K562 (cell line): ENCODE measurements around the gene DIP2B. TPM values are rescaled to one million over a fixed set of nuclear protein-coding genes. Genes with fewer than 3 reads are reported as not detected.
A peak's percentile ranks its signal among the peaks of the same experiment; 100 is the strongest.

ENCODE experiments used
- ATAC-seq: fragments of 200-7000 bp; cut with Tn5 transposase; 3 replicates; pipeline ENCODE4 v1.9.1; 2020; ENCODE audit warnings: moderate library complexity
- BruUV-seq: library from RNA; stranded (reverse); fragments of 400-500 nt; replicated peaks from 2 replicates; lab custom pipeline; 2021; lab: Mats Ljungman, UMichigan
- CTCF ChIA-PET: fragments of 300-600 bp; formaldehyde crosslinking; extraction: SDS; loops from one replicate; lab custom pipeline; 2021; ENCODE audit warnings: low intra/inter-chr PET ratio; lab: Yijun Ruan, JAX
- POLR2A ChIA-PET: fragments of 300-600, 350-650 bp; sonication (Branson Sonifier 250); formaldehyde crosslinking; extraction: SDS; loops from one replicate; lab custom pipeline; 2021; ENCODE audit warnings: antibody characterized with exemption, inconsistent platforms; lab: Yijun Ruan, JAX
- DNase-seq, 4 experiments: peaks; one replicate each; pipeline versions ENCODE4 v3.0.0 to v3.0.0-alpha.2; 2011 to 2018; ENCODE audit warnings: low spot score in 3 of 4, mixed read lengths in 3 of 4; ENCODE audit errors: extremely low read depth in 1 of 4
- FAIRE-seq: peaks from 2 replicates; lab custom pipeline; 2011; peaks lifted over from hg19 to GRCh38; lab: Jason Lieb, UNC
- H2AFZ ChIP-seq: 2 replicates; pipeline ENCODE4 v1.6.0; 2011; ENCODE audit warnings: low read depth, low read length, control low read depth, inconsistent platforms
- H3K27ac ChIP-seq: fragments of 200-600 bp; 3 replicates; pipeline ENCODE4 v1.8.0; 2011; ENCODE audit warnings: low read depth, mild to moderate bottlenecking, control low read depth, inconsistent platforms, low read length, moderate library complexity, mixed read lengths; ENCODE audit errors: extremely low read depth
- H3K27me3 ChIP-seq, 2 experiments: fragments of 300-600 bp in 1 of 2; 2 replicates in 1 of 2; 3 replicates in 1 of 2; pipeline versions ENCODE4 v1.6.0 to v1.8.0; 2011; ENCODE audit warnings: inconsistent platforms in 2 of 2, low read length in 2 of 2, mild to moderate bottlenecking in 1 of 2, mixed read lengths in 1 of 2, moderate library complexity in 1 of 2; ENCODE audit not compliant: control insufficient read depth in 2 of 2, insufficient read depth in 2 of 2
- H3K36me3 ChIP-seq: fragments of 300-600 bp; 3 replicates; pipeline ENCODE4 v1.8.0; 2011; ENCODE audit warnings: mild to moderate bottlenecking, low read length, inconsistent platforms; ENCODE audit not compliant: control insufficient read depth, insufficient read depth
- H3K4me1 ChIP-seq, 2 experiments: fragments of 200-600 bp in 1 of 2; replicated peaks in 1 of 2; 2 replicates in 1 of 2; 3 replicates in 1 of 2; pipeline versions ENCODE4 v1.5.1 to v1.8.0; 2011; ENCODE audit warnings: inconsistent platforms in 2 of 2, low read length in 2 of 2, mild to moderate bottlenecking in 1 of 2, mixed read lengths in 1 of 2, moderate library complexity in 1 of 2; ENCODE audit not compliant: control insufficient read depth in 2 of 2, insufficient read depth in 2 of 2
- H3K4me2 ChIP-seq: 2 replicates; pipeline ENCODE4 v1.6.1; 2011; ENCODE audit warnings: low read length, control low read depth, inconsistent platforms, mixed read lengths; ENCODE audit not compliant: insufficient read depth
- H3K4me3 ChIP-seq: fragments of 200-600 bp; sonication (generic), shearing (Covaris generic); 2 replicates; pipeline ENCODE4 v1.5.1; 2016; ENCODE audit warnings: control low read depth, inconsistent platforms
- H3K79me2 ChIP-seq: fragments of 200-600 bp; 3 replicates; pipeline ENCODE4 v1.8.0; 2011; ENCODE audit warnings: low read length, inconsistent platforms; ENCODE audit not compliant: control insufficient read depth, insufficient read depth
- H3K9ac ChIP-seq, 2 experiments: 2 replicates each; pipeline versions ENCODE4 v1.6.0 to v1.6.1; 2011; ENCODE audit warnings: low read depth in 2 of 2, low read length in 2 of 2, control low read depth in 1 of 2, inconsistent platforms in 1 of 2, mild to moderate bottlenecking in 1 of 2, mixed read lengths in 1 of 2; ENCODE audit not compliant: insufficient read depth in 1 of 2
- H3K9me1 ChIP-seq: one replicate; pipeline ENCODE4 v1.6.0; 2011; ENCODE audit warnings: inconsistent platforms, mild to moderate bottlenecking, low read length, moderate library complexity; ENCODE audit not compliant: control insufficient read depth, insufficient read depth
- H3K9me3 ChIP-seq: replicated peaks from 2 replicates; pipeline ENCODE4 v1.5.1; 2011; ENCODE audit warnings: low read depth, low read length, inconsistent platforms; ENCODE audit not compliant: control insufficient read depth, insufficient read depth
- H4K20me1 ChIP-seq: replicated peaks from 2 replicates; pipeline ENCODE4 v1.6.1; 2011; ENCODE audit warnings: low read length, inconsistent platforms, mixed read lengths; ENCODE audit not compliant: control insufficient read depth, insufficient read depth
- ETS1 ChIP-seq: conservative IDR thresholded peaks from 2 replicates; pipeline ENCODE4 v1.6.1; 2011; ENCODE audit warnings: low read depth, mild to moderate bottlenecking, low read length; ENCODE audit not compliant: control insufficient read depth
- FOXJ2 ChIP-seq: fragments of 200-800 bp; sonication (Bioruptor generic); IDR thresholded peaks from 2 replicates; pipeline ENCODE4 v1.6.1; 2016; ENCODE audit warnings: missing genetic modification characterization, missing compliant biosample characterization
- ZNF121 ChIP-seq: sonication (generic); formaldehyde crosslinking; conservative IDR thresholded peaks from 2 replicates; pipeline ENCODE4 v1.8.0; 2022; ENCODE audit warnings: missing genetic modification reagents
- WGBS: fragments of 100-300 bp; shearing (Covaris generic); methylation state at CpG from one replicate; pipeline ENCODE4 v1.1.6; 2016; ENCODE audit warnings: low coverage, mixed read lengths; ENCODE audit not compliant: insufficient coverage; ENCODE audit errors: missing lambda C conversion rate; 5-methylcytosine and 5-hydroxymethylcytosine counted together
- in situ Hi-C: fragments of 300-500 bp; cut with MboI; formaldehyde crosslinking; loops from 4 replicates; pipeline ENCODE4 v1.15.0; 2018; ENCODE audit warnings: inconsistent platforms, mixed read lengths
- intact Hi-C: fragments of 100-400 bp; cut with micrococcal nuclease; formaldehyde crosslinking; loops from 2 replicates; pipeline ENCODE4 v1.14.2; 2022
- polyA plus RNA-seq, 8 experiments: library from polyadenylated mRNA; depleted of rRNA in 4 of 8; stranded (reverse) in 5 of 8; unstranded in 3 of 8; fragments of >200 nt; fragmentation: Nextera tagmentation in 2 of 8; fragmentation: Illumina TruSeq in 1 of 8; extraction: Ambion mirVana in 2 of 8; extraction: Trizol in 1 of 8; gene quantifications; 2 replicates each; pipeline versions ENCODE4 v1.2.1 to v1.2.3, GENCODE V29; 2011 to 2014; ENCODE audit warnings: inconsistent platforms in 1 of 8, missing spikeins in 1 of 8
- total RNA-seq, 7 experiments: library from RNA; depleted of rRNA in 6 of 7; stranded (reverse); fragments of >200 nt in 6 of 7; fragmentation: Illumina TruSeq in 2 of 7; extraction: Trizol in 2 of 7; gene quantifications; 2 replicates each; pipeline versions ENCODE4 v1.2.1 to v1.2.3, GENCODE V29; 2011 to 2021; ENCODE audit warnings: low replicate concordance in 1 of 7

Gene DIP2B
- total and polyA plus RNA-seq, 9 of the 15 experiments (the other 6 are each of a cell fraction or from before 2014, with no cell fraction given): 4.6 to 26.1 (median 18.8) TPM

- Histone ChIP-seq H3K4me2 (no peak overlapping the region), H3K9me1 (no peaks in the 10 kb centered on the region), H2AFZ (no peak overlapping the region), H3K27me3 (no peaks in the 10 kb centered on the region), H3K36me3 (no peaks in the 10 kb centered on the region), H3K4me3 (no peak overlapping the region), H3K4me1 (peaks cover 8 to 30% of the 10 kb centered on the region in 2 experiments), H3K27ac (no peak overlapping the region; the same call in 2 of the 3 replicates), H3K79me2 (peaks cover 81% of the 10 kb centered on the region), H4K20me1 (peaks cover 1% of the 10 kb centered on the region; the same call in 1 of the 2 replicates), H3K9ac (peak overlapping the region in 1 of 2 experiments; percentile 33; a peak in 1 of 4 replicates), H3K9me3 (no peaks in the 10 kb centered on the region)
- 76% methylated on average over 4 of the region's 4 CpGs for WGBS
- in situ Hi-C loops (no loop called here), intact Hi-C loops (no loop called here)
- DNase-seq (no peak), FAIRE-seq (no peak), ATAC-seq (peak; percentile 30)
- POLR2A ChIA-PET: interaction anchor here (0.7 to 2.9 kb wide), 2 partner anchors 9 to 10 kb away, joined by 3 to 7 read pairs; partner anchors contain the start of gene DIP2B
- no TSS peak for BruUV-seq
- TF ChIP-seq ETS1 (no peak), FOXJ2 (tag) (no peak), ZNF121 (CRISPR knock-in tag) (peak; percentile 70)
- CTCF ChIA-PET: no interaction called here
Measured at GRCh38 chr12:50514526-50515276, 9.9 kb downstream of the DIP2B start.
